Measurements from ENCODE around the gene MEIOB.
A peak's percentile ranks its signal among the peaks of the same experiment; 100 is the strongest.
"Not testable (repeated sequence)": the region's sequence is repeated elsewhere in the genome, so short reads cannot be mapped to it uniquely, and the experiment has no call there.

MEIOB gene, protein sequence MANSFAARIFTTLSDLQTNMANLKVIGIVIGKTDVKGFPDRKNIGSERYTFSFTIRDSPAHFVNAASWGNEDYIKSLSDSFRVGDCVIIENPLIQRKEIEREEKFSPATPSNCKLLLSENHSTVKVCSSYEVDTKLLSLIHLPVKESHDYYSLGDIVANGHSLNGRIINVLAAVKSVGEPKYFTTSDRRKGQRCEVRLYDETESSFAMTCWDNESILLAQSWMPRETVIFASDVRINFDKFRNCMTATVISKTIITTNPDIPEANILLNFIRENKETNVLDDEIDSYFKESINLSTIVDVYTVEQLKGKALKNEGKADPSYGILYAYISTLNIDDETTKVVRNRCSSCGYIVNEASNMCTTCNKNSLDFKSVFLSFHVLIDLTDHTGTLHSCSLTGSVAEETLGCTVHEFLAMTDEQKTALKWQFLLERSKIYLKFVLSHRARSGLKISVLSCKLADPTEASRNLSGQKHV

DNA sequence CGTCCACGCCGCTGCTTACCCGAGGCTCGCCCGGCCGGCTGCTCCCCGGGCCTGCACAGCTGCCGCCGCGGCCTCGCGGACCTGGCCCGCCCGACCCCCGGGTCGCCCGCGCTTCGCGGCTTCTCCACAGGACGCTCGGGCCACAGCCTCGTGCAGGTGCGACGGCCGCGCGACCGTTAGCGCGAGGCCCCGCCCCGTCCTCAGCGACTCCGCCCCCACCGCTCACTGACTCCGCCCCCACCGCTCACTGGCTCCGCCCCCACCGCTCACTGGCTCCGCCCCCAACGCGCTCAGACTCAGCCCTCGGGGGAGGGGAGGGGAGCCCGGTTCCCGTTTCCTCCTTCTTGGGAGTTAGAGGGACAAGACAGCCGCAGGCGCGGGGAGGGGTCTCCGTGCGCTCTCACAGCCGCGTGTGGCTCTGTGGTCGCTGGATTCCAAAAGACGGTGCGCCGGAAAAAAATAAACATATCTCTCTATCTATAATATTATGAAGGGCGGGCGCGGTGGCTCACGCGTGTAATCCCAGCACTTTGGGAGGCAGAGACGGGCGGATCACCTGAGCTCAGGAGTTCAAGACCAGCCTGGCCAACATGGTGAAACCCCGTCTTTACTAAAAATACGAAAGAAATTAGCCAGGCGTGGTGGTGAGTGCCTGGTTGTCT lies at the start of gene MEIOB:
Gene MEIOB, minus strand, starts transcription at position 191 of the 662 bp plus-strand sequence. CDS start 3,989 bp downstream, outside the sequence.
- DNase-seq: peak in 9 of 51 donors; percentile 2 to 14 (median 5)

DNA sequence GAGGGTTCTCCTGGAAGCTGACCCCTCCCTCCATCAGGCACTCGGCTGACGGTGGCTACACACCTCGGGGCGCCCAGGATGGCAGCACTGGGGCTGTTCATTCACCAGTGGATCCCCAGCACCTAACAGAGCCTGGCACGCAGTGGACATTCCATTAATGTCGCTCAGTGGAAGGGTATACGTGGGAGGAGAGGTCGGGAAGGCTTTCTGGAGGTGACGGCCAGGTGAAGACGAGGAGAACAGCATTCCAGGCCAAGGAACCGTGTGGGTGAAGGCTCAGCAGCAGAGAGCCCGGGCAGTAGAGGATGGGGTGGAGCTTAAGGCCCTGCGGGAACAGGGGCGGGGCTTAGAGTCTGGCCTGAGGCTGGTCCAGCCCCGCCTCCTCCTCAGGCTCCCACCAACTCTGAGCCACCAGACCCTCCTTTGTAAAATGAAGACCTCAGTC lies 48.8 kb upstream of the MEIOB start:
- DNase-seq: no peak

DNA sequence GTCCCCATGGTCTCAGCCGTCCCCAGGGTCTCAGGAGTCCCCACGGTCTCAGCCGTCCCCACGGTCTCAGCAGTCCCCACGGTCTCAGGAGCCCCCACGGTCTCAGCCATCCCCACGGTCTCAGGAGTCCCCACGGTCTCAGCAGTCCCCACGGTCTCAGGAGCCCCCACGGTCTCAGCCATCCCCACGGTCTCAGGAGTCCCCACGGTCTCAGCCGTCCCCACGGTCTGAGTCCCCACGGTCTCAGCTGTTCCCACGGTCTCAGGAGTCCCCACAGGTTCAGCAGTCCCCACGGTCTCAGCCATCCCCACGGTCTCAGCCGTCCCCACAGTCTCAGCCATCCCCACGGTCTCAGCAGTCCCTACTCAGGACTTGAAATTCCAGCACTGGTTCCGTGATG lies 48.2 kb upstream of the MEIOB start:
- not testable (repeated sequence) for DNase-seq

DNA sequence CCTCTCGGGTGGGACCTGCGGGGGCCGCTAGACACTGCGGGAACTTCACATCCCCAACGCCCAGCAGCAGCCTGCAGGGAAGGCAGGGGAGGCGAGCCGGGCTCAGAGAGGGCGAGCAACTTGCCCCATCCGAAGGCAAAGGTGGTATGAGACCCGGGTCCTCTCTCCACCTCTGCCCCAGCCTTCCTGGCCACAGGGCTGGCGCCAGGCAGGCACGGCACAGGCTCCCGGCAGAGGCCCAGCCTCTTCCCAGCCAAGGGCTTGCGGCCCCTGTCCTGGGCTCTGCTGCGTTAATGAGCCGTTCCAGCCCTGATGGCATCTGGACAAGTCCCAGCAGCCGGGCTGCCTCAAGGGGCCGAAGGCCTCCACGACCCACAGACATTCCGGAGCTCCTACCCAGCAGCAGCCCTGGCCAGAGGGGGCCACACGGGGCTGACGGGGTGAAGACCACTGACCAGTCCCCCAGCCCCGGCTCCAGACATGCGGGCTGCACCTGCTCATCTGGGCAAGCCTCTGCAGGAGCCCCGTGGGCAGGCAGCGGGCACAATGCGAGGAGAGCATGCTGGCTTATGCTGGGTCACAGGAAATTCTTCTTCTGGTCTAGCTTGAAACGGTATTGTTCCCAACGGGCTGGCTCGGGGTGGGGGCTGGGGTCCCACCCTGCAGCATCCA lies 47.5 kb upstream of the MEIOB start:
- no peak for DNase-seq

DNA sequence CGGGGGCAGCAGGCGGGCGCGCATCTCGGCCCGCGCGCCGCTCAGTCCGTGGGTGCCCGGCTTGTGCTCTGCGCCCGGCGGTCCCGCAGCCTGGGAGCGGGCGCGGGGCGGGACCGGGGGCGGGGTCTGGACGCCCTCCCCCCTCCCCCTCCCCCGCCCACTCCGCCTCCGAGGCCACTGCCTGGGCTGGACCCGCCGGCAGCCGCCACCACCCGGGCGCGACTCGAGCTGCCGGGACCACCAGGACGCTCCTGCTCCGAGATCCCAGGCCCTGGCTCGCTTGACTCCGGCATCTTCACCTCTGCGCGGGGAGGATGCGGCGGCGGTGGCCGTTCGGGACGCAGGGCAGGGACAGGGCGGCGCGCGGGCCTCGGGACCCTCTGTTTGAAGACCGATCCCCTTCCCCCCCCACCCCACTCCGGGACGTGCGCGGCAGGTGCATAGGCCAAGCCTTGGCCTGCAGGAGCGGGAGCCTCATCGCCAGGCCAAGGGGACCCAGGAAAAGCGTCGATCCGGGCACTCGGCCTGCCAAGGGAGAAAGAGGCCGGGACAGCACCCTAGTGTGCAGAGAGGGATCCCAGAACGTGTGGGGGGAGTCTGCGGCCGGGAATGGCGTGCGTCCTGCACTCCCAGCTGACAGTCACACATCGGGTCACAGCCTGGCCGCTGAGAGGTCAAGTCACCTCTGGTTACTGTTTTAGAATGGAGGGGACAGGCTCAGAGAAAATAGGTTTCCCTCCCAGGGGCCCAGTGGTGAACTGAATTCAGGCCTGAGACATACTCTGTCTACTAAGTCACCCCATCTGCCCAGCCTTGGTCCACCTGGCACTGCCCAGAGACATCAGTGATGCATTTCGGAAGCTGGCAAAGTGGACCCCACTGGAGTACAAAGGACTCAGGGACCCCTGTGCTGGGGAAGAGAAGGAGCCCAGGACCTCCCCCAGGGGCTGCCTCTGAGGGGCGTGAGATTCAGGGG lies 46.7 kb upstream of the MEIOB start, which contains the start of gene HS3ST6:
Gene HS3ST6, minus strand, starts transcription at position 65 of the 976 bp plus-strand sequence. CDS start 92 bp downstream, outside the sequence.
- no peak for DNase-seq

DNA sequence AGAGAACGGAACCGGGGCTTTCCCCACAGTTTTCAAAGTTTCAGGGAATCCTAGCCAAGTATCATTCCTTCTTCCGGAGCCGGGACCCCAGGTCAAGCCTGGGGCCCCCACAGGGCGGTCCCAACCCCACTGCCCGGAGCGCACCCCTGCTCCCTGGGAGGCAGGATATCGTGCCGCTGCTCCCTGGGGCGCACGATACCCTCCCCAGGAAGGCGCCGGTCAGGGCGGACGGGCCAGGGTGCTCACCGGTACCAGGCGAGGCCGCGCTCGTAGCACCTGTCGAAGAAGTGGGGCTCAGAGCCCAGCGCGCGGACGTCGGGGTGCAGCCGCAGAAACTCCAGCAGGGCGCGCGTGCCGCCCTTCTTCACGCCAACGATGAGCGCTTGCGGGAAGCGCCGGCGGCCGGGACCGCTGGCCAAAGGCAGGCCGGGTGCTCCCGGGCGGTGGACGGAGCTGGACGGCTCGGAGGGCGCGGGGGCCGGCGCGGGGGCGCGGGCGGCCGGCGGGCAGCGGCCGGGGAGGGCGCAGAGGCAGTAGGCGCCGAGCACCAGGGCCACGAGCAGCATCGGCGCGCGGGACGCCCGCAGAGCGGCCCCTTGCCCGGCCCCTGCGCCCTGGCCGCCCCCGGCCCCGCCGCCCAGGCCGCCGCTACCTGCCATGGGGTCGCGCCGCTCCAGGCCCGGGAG lies 45.8 kb upstream of the MEIOB start:
- DNase-seq: no peak

DNA sequence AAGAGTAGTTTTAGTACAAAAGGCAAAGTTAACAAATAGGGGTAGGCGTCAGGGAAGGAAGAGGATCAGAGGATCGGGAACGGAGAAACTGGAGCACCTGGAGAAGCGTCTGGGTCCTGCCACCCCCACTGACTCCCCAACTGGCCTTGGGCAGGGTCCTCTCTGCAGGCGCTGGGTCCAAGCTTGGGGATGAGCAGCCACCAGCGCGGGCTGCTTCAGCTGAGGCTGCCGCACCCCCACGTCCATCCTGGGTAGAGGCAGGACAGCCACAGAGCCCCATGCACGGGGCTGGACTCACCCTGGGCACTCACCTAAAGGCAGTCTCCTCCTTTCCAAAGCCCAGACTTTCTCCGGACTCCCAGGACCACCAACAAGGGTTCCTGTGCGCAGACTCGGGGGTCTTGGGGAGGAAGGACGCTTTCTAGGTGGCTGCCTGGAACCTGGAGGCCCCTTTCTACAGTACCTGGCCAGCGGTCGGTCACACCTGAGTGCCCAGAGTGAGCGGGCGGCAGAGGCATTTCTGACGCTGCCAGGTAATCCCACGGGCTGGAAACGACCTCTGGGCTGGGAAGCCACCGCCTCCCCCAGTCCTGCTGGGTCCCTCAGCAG lies 45.2 kb upstream of the MEIOB start:
- no peak for DNase-seq

DNA sequence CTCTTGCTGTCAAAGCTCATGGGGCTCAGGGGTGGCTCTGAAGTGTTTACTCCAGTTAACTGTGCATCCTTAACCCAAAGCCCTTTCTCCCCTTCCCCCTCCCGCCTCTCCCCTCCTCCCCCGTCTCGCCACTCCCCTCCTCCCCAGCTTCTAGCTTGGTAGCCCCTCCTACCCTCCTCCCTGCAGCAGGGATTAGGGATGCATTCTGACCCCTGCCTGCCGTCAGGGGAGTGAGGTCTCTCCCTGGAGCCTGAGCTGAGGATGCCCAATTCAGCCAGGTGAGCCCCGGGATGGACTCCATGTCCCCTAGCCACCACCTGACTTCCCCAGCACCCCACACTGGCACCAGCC lies 44.7 kb upstream of the MEIOB start:
- DNase-seq: no peak

DNA sequence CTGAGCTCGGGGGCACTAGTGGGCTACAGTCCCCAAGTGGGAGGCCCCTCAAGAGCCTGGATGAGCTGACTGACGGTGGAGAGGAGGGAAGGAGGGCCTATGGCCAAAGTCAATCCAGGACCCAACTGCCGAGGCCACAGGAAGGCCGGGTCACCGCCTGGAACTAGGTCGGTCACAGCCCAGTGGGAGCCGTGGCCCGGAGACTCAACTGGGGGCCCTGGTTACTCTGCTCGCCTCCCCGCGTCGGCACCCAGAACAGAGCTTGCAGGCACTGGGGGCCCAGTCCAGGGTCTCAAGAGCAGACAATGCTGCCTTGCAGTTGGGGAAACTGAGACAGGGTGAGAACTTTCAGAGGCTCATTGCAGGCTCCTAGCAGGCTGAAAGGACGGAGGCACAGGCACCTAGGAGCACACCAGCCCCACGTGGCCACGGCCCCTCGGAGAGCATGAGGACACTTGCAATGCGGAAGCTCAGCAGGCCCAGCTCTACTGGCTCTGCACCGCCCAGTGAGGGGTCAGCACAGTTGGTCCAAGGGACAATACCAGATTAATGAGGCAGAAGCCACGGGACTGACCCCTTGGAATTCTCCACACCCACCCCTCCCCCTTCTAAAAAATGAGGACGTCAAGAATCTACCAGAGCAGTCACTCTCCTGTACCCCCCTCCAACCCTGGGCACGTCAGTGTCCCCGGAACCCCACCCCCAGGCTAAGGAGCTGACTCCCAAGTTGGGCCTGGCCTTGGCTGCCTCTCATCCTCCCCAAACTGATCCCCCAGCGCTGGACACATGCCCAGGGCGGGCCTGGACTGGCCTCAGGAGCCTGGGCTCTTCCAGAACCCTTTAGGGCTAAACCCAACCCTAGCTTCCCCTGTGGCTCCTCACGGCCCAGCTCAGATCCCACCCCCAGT lies 44.0 kb upstream of the MEIOB start:
- no peak for DNase-seq

DNA sequence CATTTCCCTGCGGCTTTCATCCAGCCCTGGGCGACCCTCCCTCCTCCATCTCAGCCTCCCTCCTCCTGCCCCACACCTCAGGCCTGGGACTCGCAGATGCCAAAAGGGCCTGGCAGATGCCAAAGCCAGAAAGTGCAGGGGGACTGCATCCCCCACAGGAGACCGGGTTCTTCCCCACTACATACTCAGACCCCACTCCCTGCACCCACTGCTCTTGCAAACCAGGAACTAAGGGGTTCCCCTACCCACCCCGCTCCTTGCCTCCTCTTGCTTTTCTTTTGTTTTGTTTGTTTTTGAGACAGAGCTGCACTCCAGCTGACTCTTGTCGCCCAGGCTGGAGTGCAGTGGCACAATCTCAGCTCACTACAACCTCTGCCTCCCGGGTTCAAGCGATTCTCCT lies 43.0 kb upstream of the MEIOB start:
- no peak for DNase-seq

DNA sequence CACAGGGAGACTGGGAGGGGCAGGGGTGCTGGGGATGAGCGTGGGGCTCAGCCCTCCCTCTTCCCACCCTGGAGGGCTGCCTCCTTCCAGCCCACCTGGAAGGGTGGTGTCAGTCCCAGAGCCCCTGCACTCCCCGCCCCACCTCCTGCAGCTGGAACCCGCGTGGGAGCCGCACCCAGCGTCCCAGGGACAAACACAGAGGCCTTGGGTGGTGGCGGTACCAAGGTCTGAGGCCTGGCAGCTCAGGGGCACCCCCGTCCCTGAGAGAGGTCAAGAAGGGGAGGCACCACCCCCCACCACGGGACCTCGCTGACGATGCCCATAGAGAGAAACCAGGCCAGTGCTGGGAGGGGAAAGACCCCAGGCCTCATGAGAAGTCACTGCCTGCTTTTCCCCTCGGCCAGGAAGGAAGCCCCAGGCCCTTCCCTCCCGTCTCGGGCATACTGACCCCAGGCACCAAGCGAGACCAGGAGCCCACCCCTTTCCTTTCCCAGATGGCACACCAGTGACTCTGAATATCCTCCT lies 42.2 kb upstream of the MEIOB start:
- no peak for DNase-seq

DNA sequence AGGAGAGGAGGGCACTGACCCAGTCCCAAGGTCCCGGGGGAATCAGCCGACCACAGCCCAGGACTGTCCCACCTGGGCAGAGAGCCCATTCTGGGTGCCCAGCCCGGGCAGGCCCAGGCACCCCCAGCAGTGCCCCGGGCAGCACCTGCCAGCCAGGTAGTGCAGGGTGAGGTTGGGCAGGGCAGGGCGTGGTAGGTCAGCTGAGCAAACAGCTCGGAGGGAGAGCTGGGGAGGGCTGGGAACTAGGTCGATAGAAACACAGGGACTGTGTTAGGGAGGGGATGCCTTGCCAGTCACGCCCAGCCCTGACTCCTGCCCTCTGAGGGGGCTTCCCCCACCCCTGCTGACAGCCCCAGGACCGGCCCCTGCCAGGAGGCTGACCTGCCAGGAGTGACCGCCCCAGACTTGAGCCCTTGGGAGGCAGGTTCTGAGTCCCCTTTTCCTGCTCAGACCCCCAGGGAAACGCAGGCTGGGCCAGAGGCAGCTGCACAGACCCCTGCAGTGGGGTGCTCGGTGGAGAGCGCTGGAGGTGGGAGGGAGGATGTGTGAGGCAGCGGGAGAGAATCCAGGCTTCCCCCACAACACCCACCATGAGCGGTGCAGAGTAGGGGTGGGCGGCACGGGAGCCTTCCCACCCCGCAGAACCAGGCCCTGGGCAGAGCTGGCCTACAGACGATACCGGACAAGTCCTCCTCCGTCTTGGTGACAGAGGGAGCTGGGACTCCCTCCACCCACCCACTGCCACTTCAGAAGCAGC lies 41.5 kb upstream of the MEIOB start:
- DNase-seq: no peak

DNA sequence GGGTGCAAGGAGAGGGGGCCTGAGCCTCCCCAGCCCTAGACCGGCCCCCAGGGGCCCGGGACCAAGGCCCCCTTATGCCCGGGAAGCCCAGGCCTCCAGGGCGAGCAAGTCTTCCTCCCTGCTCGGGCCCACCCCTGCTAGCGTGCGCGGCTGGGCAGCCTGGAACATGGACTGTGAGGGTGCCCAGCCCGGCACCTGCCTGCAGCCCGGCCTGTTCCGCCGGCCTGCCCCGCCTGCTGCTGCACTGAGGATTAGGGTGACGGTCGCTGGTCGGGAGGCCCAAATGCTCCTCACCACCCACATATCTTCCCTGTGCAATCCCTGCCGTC lies 40.2 kb upstream of the MEIOB start:
- DNase-seq: no peak

DNA sequence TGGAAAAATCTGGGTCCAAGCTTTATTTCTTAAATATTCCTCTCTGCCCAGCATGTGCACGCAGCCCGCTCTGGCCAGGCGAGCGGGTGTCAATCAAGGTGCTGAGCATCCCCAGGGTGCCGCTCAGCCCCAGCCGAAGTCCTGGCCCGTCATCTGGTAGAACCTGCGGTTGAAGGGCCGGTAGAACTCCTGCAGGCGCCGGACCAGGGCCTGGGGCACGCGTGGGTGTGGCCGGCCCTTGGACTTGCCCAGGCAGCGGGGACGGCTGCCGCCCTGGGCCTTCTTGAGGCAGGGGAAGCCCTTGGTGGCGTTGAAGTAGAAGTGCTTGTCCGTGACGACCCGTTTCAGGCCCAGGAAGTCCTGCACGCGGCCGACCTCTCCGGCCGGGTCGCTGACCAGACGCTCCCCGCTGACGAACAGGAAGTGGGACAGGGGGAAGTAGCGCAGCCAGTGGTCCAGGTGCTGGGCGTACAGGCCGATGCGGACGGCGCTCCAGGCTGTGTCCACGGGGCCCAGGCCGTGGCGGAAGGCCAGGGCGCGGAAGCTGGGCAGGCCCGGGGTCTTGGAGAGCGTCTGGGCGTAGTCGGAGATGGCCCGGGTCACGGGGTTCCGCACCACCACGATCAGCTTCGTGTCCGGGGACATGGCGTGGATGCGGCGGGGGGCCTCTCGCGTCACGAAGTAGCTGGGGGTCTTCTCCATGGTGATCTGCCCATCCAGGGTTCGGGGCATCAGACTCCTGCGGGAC lies 39.7 kb upstream of the MEIOB start:
- DNase-seq: no peak

DNA sequence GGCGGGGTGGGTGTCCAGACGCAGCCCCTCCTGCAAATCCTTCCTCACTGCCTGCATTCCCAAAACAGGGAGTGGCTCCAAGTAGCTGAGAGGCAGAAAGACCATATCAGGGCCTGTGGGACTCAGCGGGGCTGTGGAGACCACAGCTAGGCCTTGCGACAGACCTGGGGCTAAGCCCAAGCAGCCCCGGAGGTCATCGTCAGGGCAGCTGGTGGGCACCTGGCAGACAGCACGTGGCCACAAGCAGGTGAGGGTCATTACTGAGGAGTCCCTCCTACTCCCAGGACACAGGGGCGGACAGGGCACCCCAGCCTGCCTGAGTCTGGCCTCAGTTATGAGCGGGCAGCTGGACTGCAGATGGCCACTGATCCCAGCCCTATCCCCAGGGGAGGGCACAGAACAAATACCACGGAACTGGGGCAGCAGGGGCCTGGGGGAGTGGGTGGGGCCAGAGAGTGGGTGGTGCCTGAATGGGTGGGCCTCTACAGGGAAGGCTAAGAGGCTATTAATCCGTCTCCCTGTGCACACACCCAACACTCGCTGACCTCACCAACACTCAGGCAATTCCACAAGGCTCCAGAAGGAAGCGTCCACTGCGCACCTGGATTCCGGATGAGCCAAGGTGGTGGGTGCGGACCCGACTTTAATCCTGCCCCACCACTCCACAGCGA lies 37.7 kb upstream of the MEIOB start:
- no peak for DNase-seq

DNA sequence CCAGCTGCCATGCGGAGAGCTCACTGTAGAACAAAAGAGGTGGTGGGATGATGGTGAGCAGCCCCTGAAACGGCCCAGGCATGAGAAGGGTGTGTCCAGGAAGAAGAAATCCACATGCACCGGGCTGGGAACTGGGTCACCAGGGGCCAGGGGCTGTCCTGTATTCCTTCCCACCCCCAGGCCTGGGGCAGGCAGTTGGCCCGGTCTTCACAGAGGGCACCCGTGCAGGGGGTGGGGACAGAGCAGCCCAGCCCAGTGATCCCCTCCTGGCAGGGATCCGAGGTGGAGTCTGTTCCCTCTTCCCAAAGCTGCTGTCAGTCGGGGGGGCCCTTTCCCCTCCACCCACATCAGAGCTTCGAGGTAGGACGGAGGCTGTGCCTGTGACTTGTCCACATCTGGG lies 37.0 kb upstream of the MEIOB start:
- DNase-seq: no peak

DNA sequence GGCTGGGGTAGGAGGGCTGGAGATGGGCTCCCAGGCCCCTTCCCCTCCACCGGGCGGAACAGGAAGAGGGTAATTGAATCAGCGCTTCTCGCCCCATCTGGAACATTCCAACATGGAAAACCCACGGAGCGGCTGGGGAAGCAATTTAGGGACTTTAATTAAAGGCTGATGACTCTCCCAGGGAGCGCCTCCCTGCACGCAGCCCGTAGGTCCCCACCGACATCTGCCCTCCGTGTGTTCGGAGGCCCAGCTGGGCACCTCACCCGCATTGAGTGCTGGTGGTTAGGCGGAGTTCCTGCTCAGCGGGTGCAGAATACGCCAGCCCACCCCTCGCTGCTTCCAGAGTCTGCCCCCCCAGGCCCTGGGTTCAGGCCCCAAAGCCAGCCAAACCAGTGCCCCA lies 36.2 kb upstream of the MEIOB start:
- DNase-seq: no peak
